Measurements from ENCODE around the gene HDX. TPM values are rescaled to one million over a fixed set of nuclear protein-coding genes. Genes with fewer than 3 reads are reported as not detected.
"Not testable (repeated sequence)": the region's sequence is repeated elsewhere in the genome, so short reads cannot be mapped to it uniquely, and the experiment has no call there.

HDX gene
- total RNA-seq, 2 experiments from 2014 or later = 0.96 to 1.4 TPM

- Mint-ChIP-seq H3K4me1 (no peaks in the 10 kb centered on the region), H3K4me3 (no peak overlapping the region), H3K9me3 (peaks cover 2% of the 10 kb centered on the region), H3K36me3 (no peaks in the 10 kb centered on the region), H3K27ac (no peak overlapping the region), H3K27me3 (no peaks in the 10 kb centered on the region)
- no peak for DNase-seq
These were observed 87.1 kb downstream of the HDX start for GRCh38 chrX:84415140-84415539.

GRCh38 chrX:84363663-84364062, 138.6 kb downstream of the HDX start:
- no peaks in the 10 kb centered on the region for H3K36me3 Mint-ChIP-seq
- no peaks in the 10 kb centered on the region for H3K27me3 Mint-ChIP-seq
- no peak overlapping the region for H3K27ac Mint-ChIP-seq
- no peaks in the 10 kb centered on the region for H3K4me1 Mint-ChIP-seq
- no peak overlapping the region for H3K4me3 Mint-ChIP-seq
- H3K9me3 Mint-ChIP-seq = no peaks in the 10 kb centered on the region
- DNase-seq = no peak

GRCh38 chrX:84363051-84363450, 139.2 kb downstream of the HDX start:
- Mint-ChIP-seq H3K9me3 (no peaks in the 10 kb centered on the region), H3K4me3 (no peak overlapping the region), H3K27me3 (no peaks in the 10 kb centered on the region), H3K27ac (no peak overlapping the region), H3K36me3 (no peaks in the 10 kb centered on the region), H3K4me1 (no peaks in the 10 kb centered on the region)
- no peak for DNase-seq

GRCh38 chrX:84362184-84362838, 139.9 kb downstream of the HDX start:
- DNase-seq = no peak
- Mint-ChIP-seq H3K4me3 (no peak overlapping the region), H3K36me3 (no peaks in the 10 kb centered on the region), H3K27ac (no peak overlapping the region), H3K9me3 (no peaks in the 10 kb centered on the region), H3K4me1 (no peaks in the 10 kb centered on the region), H3K27me3 (no peaks in the 10 kb centered on the region)

DNA sequence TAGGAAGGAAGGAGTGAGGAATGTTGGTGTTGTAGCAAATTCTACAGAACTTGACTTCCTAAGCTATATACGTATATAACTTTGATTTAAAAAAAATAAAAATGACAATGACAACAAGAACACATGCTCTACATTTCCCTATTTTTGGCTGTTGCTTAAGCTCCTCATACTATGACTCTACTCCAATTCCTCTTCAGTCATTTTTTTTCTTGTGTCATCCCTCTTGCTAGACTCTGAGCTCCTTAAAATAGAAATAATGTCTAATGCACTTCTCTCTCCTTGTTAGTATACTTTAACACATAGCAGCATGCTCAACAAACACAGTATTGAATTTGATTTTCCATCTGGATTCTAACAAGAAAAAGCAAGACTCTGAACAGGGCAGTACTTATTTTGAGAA, 144.0 kb downstream of the HDX start:
- Mint-ChIP-seq H3K27ac (no peak overlapping the region), H3K36me3 (no peaks in the 10 kb centered on the region), H3K9me3 (no peaks in the 10 kb centered on the region), H3K27me3 (no peaks in the 10 kb centered on the region), H3K4me3 (no peak overlapping the region), H3K4me1 (no peaks in the 10 kb centered on the region)
- no peak for DNase-seq

- Mint-ChIP-seq H3K9me3 (no peaks in the 10 kb centered on the region), H3K27me3 (no peaks in the 10 kb centered on the region), H3K4me3 (no peak overlapping the region), H3K4me1 (no peaks in the 10 kb centered on the region), H3K36me3 (no peaks in the 10 kb centered on the region), H3K27ac (no peak overlapping the region)
- no peak for DNase-seq
These were observed 145.0 kb downstream of the HDX start for GRCh38 chrX:84357296-84357695.

- Mint-ChIP-seq H3K36me3 (no peaks in the 10 kb centered on the region), H3K4me1 (no peaks in the 10 kb centered on the region), H3K27me3 (no peaks in the 10 kb centered on the region), H3K4me3 (no peak overlapping the region), H3K9me3 (no peaks in the 10 kb centered on the region), H3K27ac (no peak overlapping the region)
- no peak for DNase-seq
These were observed 161.3 kb downstream of the HDX start for GRCh38 chrX:84340968-84341367.

GRCh38 chrX:84339507-84340364, 162.5 kb downstream of the HDX start:
- Mint-ChIP-seq H3K4me3 (no peak overlapping the region), H3K27me3 (no peaks in the 10 kb centered on the region), H3K36me3 (no peaks in the 10 kb centered on the region), H3K4me1 (no peaks in the 10 kb centered on the region), H3K9me3 (no peaks in the 10 kb centered on the region), H3K27ac (no peak overlapping the region)
- no peak for DNase-seq

GRCh38 chrX:84336646-84337045, 165.6 kb downstream of the HDX start:
- no peak overlapping the region for H3K27ac Mint-ChIP-seq
- no peaks in the 10 kb centered on the region for H3K4me1 Mint-ChIP-seq
- no peaks in the 10 kb centered on the region for H3K9me3 Mint-ChIP-seq
- H3K4me3 Mint-ChIP-seq = no peak overlapping the region
- DNase-seq = no peak
- no peaks in the 10 kb centered on the region for H3K27me3 Mint-ChIP-seq
- no peaks in the 10 kb centered on the region for H3K36me3 Mint-ChIP-seq

DNA sequence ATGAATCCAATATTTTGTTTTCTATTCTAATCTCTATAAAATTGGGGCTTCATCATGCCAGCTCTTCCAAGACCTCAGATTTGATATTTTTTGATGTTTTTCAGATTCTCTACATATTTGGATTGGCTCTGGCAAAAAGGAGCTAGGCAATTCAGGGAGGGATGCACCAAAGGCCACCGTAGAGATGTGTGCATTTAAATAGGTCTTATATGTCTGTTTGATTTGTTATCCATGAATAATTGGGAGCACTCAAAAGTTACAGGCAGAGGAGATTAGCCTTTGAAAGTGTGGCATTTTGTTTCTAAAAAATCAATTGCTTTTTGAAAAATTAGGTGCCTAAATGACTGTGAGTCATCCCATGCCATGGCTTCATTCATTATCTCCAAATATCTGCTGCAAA, 167.1 kb downstream of the HDX start:
- DNase-seq = no peak
- H3K27me3 Mint-ChIP-seq = no peaks in the 10 kb centered on the region

GRCh38 chrX:84322083-84322827, 180.0 kb downstream of the HDX start:
- Mint-ChIP-seq H3K27ac (no peak overlapping the region), H3K36me3 (no peaks in the 10 kb centered on the region), H3K27me3 (no peaks in the 10 kb centered on the region), H3K4me3 (no peak overlapping the region), H3K4me1 (no peaks in the 10 kb centered on the region), H3K9me3 (no peaks in the 10 kb centered on the region)
- DNase-seq = no peak

More for the DNA sequence above, 167.1 kb downstream of the HDX start:
- H3K9me3 Mint-ChIP-seq = no peaks in the 10 kb centered on the region
- no peaks in the 10 kb centered on the region for H3K4me1 Mint-ChIP-seq
- no peaks in the 10 kb centered on the region for H3K36me3 Mint-ChIP-seq
- H3K4me3 Mint-ChIP-seq = no peak overlapping the region
- no peak overlapping the region for H3K27ac Mint-ChIP-seq

GRCh38 chrX:84320614-84321013, 181.6 kb downstream of the HDX start:
- no peaks in the 10 kb centered on the region for H3K36me3 Mint-ChIP-seq
- H3K27ac Mint-ChIP-seq = no peak overlapping the region
- no peak for DNase-seq

GRCh38 chrX:84320023-84320422, 182.2 kb downstream of the HDX start:
- no peaks in the 10 kb centered on the region for H3K36me3 Mint-ChIP-seq
- no peaks in the 10 kb centered on the region for H3K4me1 Mint-ChIP-seq
- DNase-seq = no peak
- H3K27me3 Mint-ChIP-seq = no peaks in the 10 kb centered on the region
- no peak overlapping the region for H3K27ac Mint-ChIP-seq
- no peak overlapping the region for H3K4me3 Mint-ChIP-seq
- H3K9me3 Mint-ChIP-seq = peaks cover 3% of the 10 kb centered on the region

More at GRCh38 chrX:84320614-84321013, 181.6 kb downstream of the HDX start:
- no peaks in the 10 kb centered on the region for H3K4me1 Mint-ChIP-seq
- no peaks in the 10 kb centered on the region for H3K27me3 Mint-ChIP-seq
- no peak overlapping the region for H3K4me3 Mint-ChIP-seq
- peaks cover 3% of the 10 kb centered on the region for H3K9me3 Mint-ChIP-seq

- H3K4me3 Mint-ChIP-seq = no peak overlapping the region
- H3K4me1 Mint-ChIP-seq = no peaks in the 10 kb centered on the region
- H3K36me3 Mint-ChIP-seq = no peaks in the 10 kb centered on the region
- peaks cover 3% of the 10 kb centered on the region for H3K9me3 Mint-ChIP-seq
- no peak overlapping the region for H3K27ac Mint-ChIP-seq
- no peak for DNase-seq
- H3K27me3 Mint-ChIP-seq = no peaks in the 10 kb centered on the region
These were observed 183.6 kb downstream of the HDX start for GRCh38 chrX:84318661-84319060.

GRCh38 chrX:84315946-84316345, 186.3 kb downstream of the HDX start:
- H3K36me3 Mint-ChIP-seq, H3K27ac Mint-ChIP-seq, H3K9me3 Mint-ChIP-seq, H3K27me3 Mint-ChIP-seq, DNase-seq, H3K4me1 Mint-ChIP-seq, H3K4me3 Mint-ChIP-seq: not testable (repeated sequence)
